Measurements from ENCODE around the gene FHIP1B.

The FHIP1B gene

GRCh38 chr11:6199174-6199810, 35.1 kb downstream of the FHIP1B start, which contains the start of gene OR52W1:
OR52W1 (plus strand) TSS chr11:6199224; CDS start chr11:6199224, 0 bp downstream.
- DNase-seq: no peak

- DNase-seq: no peak
These were observed 36.8 kb downstream of the FHIP1B start for GRCh38 chr11:6197466-6198200.

- no peak for DNase-seq
These were observed 38.0 kb downstream of the FHIP1B start for GRCh38 chr11:6196396-6196795.

- no peak for DNase-seq
These were observed 40.3 kb downstream of the FHIP1B start for GRCh38 chr11:6194065-6194581.

GRCh38 chr11:6191742-6192141, 42.7 kb downstream of the FHIP1B start:
- no peak for DNase-seq

- no peak for DNase-seq
These were observed 59.0 kb downstream of the FHIP1B start for GRCh38 chr11:6175440-6175839.

GRCh38 chr11:6170226-6170625, 64.2 kb downstream of the FHIP1B start, which contains the start of gene OR52B2:
OR52B2 (minus strand) TSS chr11:6170326; CDS start chr11:6170326, 0 bp downstream.
- no peak for DNase-seq

Measured in NCI-H2171 (cell line).